Astrocyte of the cerebellum (primary cell): Measurements from ENCODE around the gene GTPBP1.
A peak's percentile ranks its signal among the peaks of the same experiment; 100 is the strongest.

Experiments used
- DNase-seq: peaks from one replicate; pipeline ENCODE4 v3.0.0-alpha.2; 2011; ENCODE audit warnings: low read depth
- H3K4me3 ChIP-seq: 2 replicates; pipeline ENCODE4 v1.5.1; 2011; ENCODE audit warnings: mild to moderate bottlenecking, low read depth, low read length, moderate library complexity
- in situ Hi-C: cut with HindIII; loops from 2 replicates; pipeline ENCODE4 v1.10.0; 2017; ENCODE audit warnings: low sequenced_read_pairs
- TF ChIP-seq, protein P1 (sequence below): IDR thresholded peaks from 2 replicates; pipeline ENCODE4 v1.5.1; 2012; ENCODE audit warnings: low read length, low read depth, moderate library complexity, mild to moderate bottlenecking; ENCODE audit errors: missing control alignments

The GTPBP1 gene

DNA sequence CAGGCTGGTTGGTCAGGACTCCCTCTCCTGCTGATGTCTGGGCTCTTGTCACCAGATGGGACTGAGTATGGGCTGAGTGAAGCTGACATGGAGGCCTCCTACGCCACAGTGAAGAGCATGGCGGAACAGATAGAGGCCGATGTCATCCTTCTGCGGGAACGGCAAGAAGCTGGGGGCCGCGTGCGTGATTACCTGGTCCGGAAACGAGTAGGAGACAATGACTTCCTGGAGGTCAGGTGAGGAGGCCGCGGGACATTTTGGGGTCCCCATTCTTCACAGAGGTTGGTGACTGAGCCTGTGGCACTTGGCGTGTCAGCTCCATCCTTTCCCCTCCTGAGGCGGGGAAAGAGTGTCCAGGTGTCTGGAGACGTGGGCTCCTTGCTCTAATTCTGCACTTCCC, 10.1 kb downstream of the GTPBP1 start:
- in situ Hi-C loops = no loop called here
- DNase-seq = no peak
- no peak overlapping the region for H3K4me3 ChIP-seq
- TF ChIP-seq, protein P1, sequence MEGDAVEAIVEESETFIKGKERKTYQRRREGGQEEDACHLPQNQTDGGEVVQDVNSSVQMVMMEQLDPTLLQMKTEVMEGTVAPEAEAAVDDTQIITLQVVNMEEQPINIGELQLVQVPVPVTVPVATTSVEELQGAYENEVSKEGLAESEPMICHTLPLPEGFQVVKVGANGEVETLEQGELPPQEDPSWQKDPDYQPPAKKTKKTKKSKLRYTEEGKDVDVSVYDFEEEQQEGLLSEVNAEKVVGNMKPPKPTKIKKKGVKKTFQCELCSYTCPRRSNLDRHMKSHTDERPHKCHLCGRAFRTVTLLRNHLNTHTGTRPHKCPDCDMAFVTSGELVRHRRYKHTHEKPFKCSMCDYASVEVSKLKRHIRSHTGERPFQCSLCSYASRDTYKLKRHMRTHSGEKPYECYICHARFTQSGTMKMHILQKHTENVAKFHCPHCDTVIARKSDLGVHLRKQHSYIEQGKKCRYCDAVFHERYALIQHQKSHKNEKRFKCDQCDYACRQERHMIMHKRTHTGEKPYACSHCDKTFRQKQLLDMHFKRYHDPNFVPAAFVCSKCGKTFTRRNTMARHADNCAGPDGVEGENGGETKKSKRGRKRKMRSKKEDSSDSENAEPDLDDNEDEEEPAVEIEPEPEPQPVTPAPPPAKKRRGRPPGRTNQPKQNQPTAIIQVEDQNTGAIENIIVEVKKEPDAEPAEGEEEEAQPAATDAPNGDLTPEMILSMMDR = no peak

DNA sequence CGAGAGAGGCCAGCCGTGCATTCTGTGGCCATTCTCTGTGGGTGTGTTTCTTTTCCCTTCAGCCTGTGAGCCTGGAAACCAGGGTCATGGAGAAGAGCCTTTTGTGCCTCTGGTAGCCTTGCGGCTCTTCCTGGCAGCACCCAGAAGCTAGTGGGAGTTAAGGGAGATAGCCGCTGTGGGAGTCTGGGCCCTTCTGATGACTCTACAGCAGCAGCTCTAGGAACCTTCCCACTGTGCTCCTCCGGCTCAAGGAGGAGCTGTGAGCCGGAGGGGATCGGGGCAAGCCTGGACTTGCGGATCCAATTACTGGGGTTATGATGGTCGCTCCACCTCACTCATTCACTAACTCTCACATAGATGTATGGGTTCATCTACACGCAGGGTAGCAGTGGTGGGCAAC, 10.5 kb downstream of the GTPBP1 start:
- in situ Hi-C loops = no loop called here
- no peak for DNase-seq
- TF ChIP-seq, protein P1 = no peak
- no peak overlapping the region for H3K4me3 ChIP-seq

DNA sequence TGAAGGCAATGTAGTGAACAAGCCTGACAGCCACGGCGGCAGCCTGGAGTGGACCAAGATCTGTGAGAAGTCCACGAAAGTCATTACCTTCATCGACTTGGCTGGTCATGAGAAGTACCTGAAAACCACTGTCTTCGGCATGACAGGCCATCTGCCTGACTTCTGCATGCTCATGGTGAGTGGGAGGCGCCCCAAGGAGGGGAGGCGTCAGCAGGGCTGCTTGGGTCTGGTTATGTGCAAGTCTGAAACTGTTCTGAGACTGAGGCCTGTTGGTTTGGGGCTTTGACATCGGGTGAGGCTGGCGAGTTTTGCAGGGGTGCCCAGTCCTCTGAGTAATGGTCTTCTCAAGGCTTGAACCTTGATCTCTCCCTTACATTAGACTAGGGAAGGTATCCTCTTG, 11.1 kb downstream of the GTPBP1 start:
- no peak overlapping the region for H3K4me3 ChIP-seq
- TF ChIP-seq, protein P1 = no peak
- no peak for DNase-seq
- in situ Hi-C loops = no loop called here

DNA sequence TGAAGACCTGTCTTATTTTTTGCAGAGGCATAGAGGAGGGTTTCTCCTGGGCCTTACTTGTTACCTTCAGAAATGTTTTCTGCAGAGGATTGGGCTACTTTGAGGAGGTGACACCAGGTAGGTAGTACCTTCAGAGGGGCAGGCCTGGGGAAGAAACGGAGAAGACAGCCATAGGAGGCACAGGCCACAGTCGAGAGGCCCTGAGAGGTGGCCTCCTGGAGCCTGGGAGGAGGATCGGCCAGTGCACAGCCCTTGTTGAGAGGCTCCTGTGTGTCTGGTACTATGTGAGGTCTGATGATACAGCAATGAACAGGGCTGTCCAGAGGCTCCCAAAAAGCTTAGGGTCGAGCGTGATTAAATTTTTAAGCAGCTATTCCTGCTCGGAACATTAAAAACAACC, 11.5 kb downstream of the GTPBP1 start:
- no peak overlapping the region for H3K4me3 ChIP-seq
- in situ Hi-C loops = no loop called here
- no peak for DNase-seq
- TF ChIP-seq, protein P1 = no peak

DNA sequence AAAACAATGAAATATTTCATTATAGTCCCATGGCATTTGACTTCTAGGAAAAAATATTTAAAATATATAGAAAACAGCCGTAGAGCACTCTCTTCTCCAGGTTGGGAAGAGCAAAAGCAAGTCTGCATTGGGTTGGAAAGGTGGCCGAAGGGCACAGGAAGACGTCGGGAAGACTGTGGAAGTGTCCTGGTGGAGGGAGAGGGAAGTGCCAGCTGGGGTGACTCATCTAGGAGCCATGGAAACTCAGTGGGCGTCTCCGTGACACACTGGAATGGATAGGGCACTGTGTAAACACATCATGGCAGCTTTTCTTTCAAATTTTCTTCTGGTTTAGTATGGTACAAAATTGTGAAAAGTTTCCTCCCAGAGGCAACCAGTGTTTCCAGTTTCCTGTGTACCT, 12.7 kb downstream of the GTPBP1 start:
- no peak overlapping the region for H3K4me3 ChIP-seq
- in situ Hi-C loops = no loop called here
- no peak for DNase-seq
- TF ChIP-seq, protein P1 = peak; percentile 73

DNA sequence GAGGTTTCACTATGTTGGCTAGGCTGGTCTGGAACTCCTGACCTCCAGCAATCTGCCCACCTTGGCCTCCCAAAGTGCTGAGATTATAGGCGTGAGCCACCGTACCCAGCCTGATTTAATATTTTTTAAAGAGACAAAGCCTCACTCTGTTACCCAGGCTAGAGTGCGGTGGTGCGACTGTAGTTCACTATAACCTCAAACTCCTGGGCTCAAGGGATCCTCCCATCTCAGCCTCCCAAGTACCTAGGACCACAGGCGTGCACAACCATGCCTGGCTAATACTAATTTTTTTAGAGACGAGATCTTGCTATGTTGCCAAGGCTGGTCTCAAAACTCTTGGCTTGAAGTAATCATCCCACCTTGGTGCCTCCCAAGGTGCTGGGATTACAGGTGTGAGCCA, 13.5 kb downstream of the GTPBP1 start:
- no peak overlapping the region for H3K4me3 ChIP-seq
- TF ChIP-seq, protein P1 = no peak
- no peak for DNase-seq
- in situ Hi-C loops = no loop called here

DNA sequence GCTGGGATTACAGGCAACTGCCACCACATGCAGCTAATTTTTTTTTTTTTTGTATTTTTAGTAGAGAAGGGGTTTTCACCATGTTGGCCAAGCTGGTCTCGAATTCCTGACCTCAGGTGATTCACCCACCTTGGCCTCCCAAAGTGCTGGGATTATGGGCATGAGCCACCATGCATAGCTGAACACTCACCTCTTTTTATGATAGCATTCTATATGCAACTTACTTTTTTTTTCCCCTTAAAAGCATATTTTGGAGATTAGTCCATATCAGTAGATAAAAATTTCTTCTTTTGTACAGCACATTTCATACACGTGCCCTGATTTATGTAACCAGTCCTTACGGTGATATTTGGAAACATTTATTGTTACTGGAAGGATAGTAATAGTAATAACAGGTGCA, 14.6 kb downstream of the GTPBP1 start:
- H3K4me3 ChIP-seq = no peak overlapping the region
- TF ChIP-seq, protein P1 = no peak
- in situ Hi-C loops = no loop called here
- DNase-seq = no peak
